Cardiac muscle cell (in vitro differentiated cells and primary cell): ENCODE measurements around the gene C10orf71. TPM values are rescaled to one million over a fixed set of nuclear protein-coding genes. Genes with fewer than 3 reads are reported as not detected.

Experiments used
- DNase-seq, 2 donors: peaks; one replicate each; pipeline versions ENCODE4 v3.0.0 to v3.0.0-alpha.2; 2010 to 2017; ENCODE audit warnings: low read depth in 1 of 2, low spot score in 1 of 2
- H3K27ac ChIP-seq: fragments of 200-600 bp; sonication (generic); 2 replicates; pipeline ENCODE4 v1.5.1; 2016
- H3K27me3 ChIP-seq: fragments of 200-600 bp; sonication (generic); 2 replicates; pipeline ENCODE4 v1.6.0; 2016; ENCODE audit warnings: control low read depth
- H3K36me3 ChIP-seq: fragments of 200-600 bp; sonication (generic); 2 replicates; pipeline ENCODE4 v1.5.1; 2016; ENCODE audit warnings: control low read depth
- H3K4me1 ChIP-seq: fragments of 200-600 bp; sonication (generic); 2 replicates; pipeline ENCODE4 v1.8.1; 2017; ENCODE audit warnings: low read depth, mild to moderate bottlenecking, mixed run types
- H3K4me3 ChIP-seq: fragments of 200-600 bp; sonication (generic); 2 replicates; pipeline ENCODE4 v1.5.1; 2016; ENCODE audit warnings: mild to moderate bottlenecking
- H3K9me3 ChIP-seq: fragments of 200-600 bp; sonication (generic); 2 replicates; pipeline ENCODE4 v1.5.1; 2017; ENCODE audit warnings: low read depth, mild to moderate bottlenecking, control low read depth
- CTCF ChIP-seq: IDR thresholded peaks from 2 replicates; pipeline ENCODE4 v1.5.1; 2012; ENCODE audit warnings: low read depth, mild to moderate bottlenecking, low read length
- polyA plus RNA-seq: library from polyadenylated mRNA; unstranded; fragments of >200 nt; fragmentation: Nextera tagmentation; extraction: Ambion mirVana; gene quantifications from 2 replicates; pipeline ENCODE4 v1.2.1, GENCODE V29; 2016
- total RNA-seq: library from RNA; depleted of rRNA; stranded (reverse); fragments of >200 nt; gene quantifications from 2 replicates; pipeline ENCODE4 v1.2.3, GENCODE V29; 2016

The C10orf71 gene
- total and polyA plus RNA-seq, 2 experiments from 2014 or later = 4.0 to 10.2 TPM

GRCh38 chr10:49314806-49315205 lies 15.8 kb downstream of the C10orf71 start:
- no peak overlapping the region for H3K4me3 ChIP-seq
- H3K36me3 ChIP-seq = no peaks in the 10 kb centered on the region
- no peak for DNase-seq
- no peaks in the 10 kb centered on the region for H3K27me3 ChIP-seq
- no peak for TF ChIP-seq CTCF
- H3K9me3 ChIP-seq = no peaks in the 10 kb centered on the region
- no peak overlapping the region for H3K27ac ChIP-seq
- peaks cover 32% of the 10 kb centered on the region for H3K4me1 ChIP-seq

GRCh38 chr10:49318028-49318427 lies 19.1 kb downstream of the C10orf71 start:
- no peak for DNase-seq
- H3K4me3 ChIP-seq = no peak overlapping the region
- H3K27me3 ChIP-seq = no peaks in the 10 kb centered on the region
- no peak overlapping the region for H3K27ac ChIP-seq
- H3K36me3 ChIP-seq = no peaks in the 10 kb centered on the region
- no peaks in the 10 kb centered on the region for H3K9me3 ChIP-seq
- TF ChIP-seq CTCF = no peak
- H3K4me1 ChIP-seq = peaks cover 10% of the 10 kb centered on the region

- H3K9me3 ChIP-seq = no peaks in the 10 kb centered on the region
- no peak for DNase-seq
- no peak for TF ChIP-seq CTCF
- no peaks in the 10 kb centered on the region for H3K27me3 ChIP-seq
- no peak overlapping the region for H3K27ac ChIP-seq
- H3K4me3 ChIP-seq = no peak overlapping the region
- no peaks in the 10 kb centered on the region for H3K36me3 ChIP-seq
- H3K4me1 ChIP-seq = peaks cover 3% of the 10 kb centered on the region
Observed at GRCh38 chr10:49318755-49319154, 19.8 kb downstream of the C10orf71 start.

- H3K4me3 ChIP-seq = no peak overlapping the region
Observed at GRCh38 chr10:49319206-49319605, 20.2 kb downstream of the C10orf71 start.

GRCh38 chr10:49320191-49320590 lies 21.2 kb downstream of the C10orf71 start:
- Histone ChIP-seq H3K4me3 (no peak overlapping the region), H3K9me3 (no peaks in the 10 kb centered on the region), H3K36me3 (no peaks in the 10 kb centered on the region), H3K4me1 (no peaks in the 10 kb centered on the region), H3K27me3 (no peaks in the 10 kb centered on the region), H3K27ac (no peak overlapping the region)
- TF ChIP-seq CTCF = no peak
- DNase-seq = no peak

More at GRCh38 chr10:49319206-49319605, 20.2 kb downstream of the C10orf71 start:
- DNase-seq = no peak
- Histone ChIP-seq H3K4me1 (no peaks in the 10 kb centered on the region), H3K27me3 (no peaks in the 10 kb centered on the region), H3K36me3 (no peaks in the 10 kb centered on the region), H3K27ac (no peak overlapping the region), H3K9me3 (no peaks in the 10 kb centered on the region)
- no peak for TF ChIP-seq CTCF

GRCh38 chr10:49321021-49321420 lies 22.1 kb downstream of the C10orf71 start:
- no peaks in the 10 kb centered on the region for H3K27me3 ChIP-seq

More at GRCh38 chr10:49321021-49321420, 22.1 kb downstream of the C10orf71 start:
- no peak overlapping the region for H3K27ac ChIP-seq
- no peaks in the 10 kb centered on the region for H3K36me3 ChIP-seq
- no peaks in the 10 kb centered on the region for H3K9me3 ChIP-seq
- no peak overlapping the region for H3K4me3 ChIP-seq
- no peak for TF ChIP-seq CTCF
- DNase-seq = no peak
- H3K4me1 ChIP-seq = no peaks in the 10 kb centered on the region
